Right lobe of liver (tissue), 6 donors: Measurements from ENCODE around the gene SMC1B. TPM values are rescaled to one million over a fixed set of nuclear protein-coding genes. Genes with fewer than 3 reads are reported as not detected.

Experiments
- ATAC-seq, 4 donors: fragments of 200-7000 bp; cut with Tn5 transposase; one replicate each; pipeline ENCODE4 v1.9.1; 2020; ENCODE audit warnings: mild to moderate bottlenecking in 4 of 4, moderate library complexity in 4 of 4
- DNase-seq, 3 donors: peaks; one replicate each; pipeline ENCODE4 v3.0.0-alpha.2; 2020
- H3K27ac ChIP-seq, 3 donors: fragments of 200-600 bp; one replicate each; pipeline ENCODE4 v1.8.0; 2022
- H3K27me3 ChIP-seq, 2 donors: fragments of 200-600 bp; one replicate each; pipeline ENCODE4 v1.8.0; 2022
- H3K36me3 ChIP-seq, 4 donors: fragments of 200-600 bp; sonication (generic) in 1 of 4; one replicate each; pipeline versions ENCODE4 v1.5.1 to v1.8.0; 2017 to 2022; ENCODE audit warnings: control low read depth in 1 of 4
- H3K4me1 ChIP-seq, 4 donors: fragments of 200-600 bp; sonication (generic) in 1 of 4; one replicate each; pipeline versions ENCODE4 v1.5.1 to v1.8.0; 2017 to 2022; ENCODE audit warnings: control low read depth in 1 of 4
- H3K4me3 ChIP-seq, 3 donors: fragments of 200-600 bp; one replicate each; pipeline ENCODE4 v1.8.0; 2022
- H3K9me3 ChIP-seq, 4 donors: fragments of 200-600 bp; sonication (generic) in 1 of 4; one replicate each; pipeline versions ENCODE4 v1.5.1 to v1.8.0; 2017 to 2022; ENCODE audit warnings: control low read depth in 1 of 4
- CTCF ChIP-seq, 4 donors: fragments of 200-600 bp in 3 of 4; fragments of 450-650 bp in 1 of 4; IDR thresholded peaks; one replicate each; pipeline versions ENCODE4 v1.5.1 to v1.8.0; 2016 to 2022; ENCODE audit warnings: antibody characterized with exemption in 4 of 4, mild to moderate bottlenecking in 2 of 4
- POLR2A ChIP-seq: fragments of 450-650 bp; IDR thresholded peaks from one replicate; pipeline ENCODE4 v1.6.1; 2017; ENCODE audit warnings: antibody characterized with exemption, mild to moderate bottlenecking
- WGBS: methylation state at CpG from one replicate; pipeline ENCODE4 v1.1.6; 2018; ENCODE audit warnings: low coverage, low lambda C conversion rate; ENCODE audit not compliant: insufficient coverage; ENCODE audit errors: missing lambda C conversion rate; 5-methylcytosine and 5-hydroxymethylcytosine counted together
- intact Hi-C, 2 donors: fragments of 100-400 bp; cut with DNase I; formaldehyde crosslinking; loops; one replicate each; pipeline versions ENCODE4 v1.11.2 to v1.14.1; 2022
- total RNA-seq, 6 experiments: library from RNA; depleted of rRNA in 2 of 6; stranded (reverse); fragments of >200 nt in 2 of 6; fragmentation: NEBNext Ultra II Directional in 3 of 6; extraction: Animal tissue kit (Norgen Biotek cat#: 25700) in 3 of 6; gene quantifications; one replicate each; pipeline versions ENCODE4 v1.1.0 to v1.2.4, GENCODE V29; 2016 to 2023
- donor health status: DM: no; HTN: yes; CAD: no.
- donor health status: DM: no; HTN: no; CAD: no.
- donor health status: DM: no; HTN: no; CAD: no.
- donor health status: DM: no; HTN: yes; CAD: no.
- donor health status: DM: no; HTN: yes; CAD: no.

The SMC1B gene
- total RNA-seq, 6 experiments from 2014 or later = not detected

- intact Hi-C loops = no loop called here
- Histone ChIP-seq H3K9me3 (no peaks in the 10 kb centered on the region), H3K4me3 (peak overlapping the region; percentile 89 to 95 (median 93)), H3K27me3 (no peaks in the 10 kb centered on the region), H3K36me3 (no peaks in the 10 kb centered on the region), H3K4me1 (peaks cover 0 to 11% (median 3%) of the 10 kb centered on the region in 4 donors), H3K27ac (peak overlapping the region; percentile 77 to 79 (median 79))
- no peak for ATAC-seq
- peak in 2 of 3 donors; percentile 45 to 66 for DNase-seq
- TF ChIP-seq CTCF (IDR thresholded peaks at IDR 0.05) (no peak), POLR2A (no peak)
- WGBS = 3% methylated on average over 16 of the region's 33 CpGs
These were observed 102.9 kb downstream of the SMC1B start for GRCh38 chr22:45310331-45310976.

GRCh38 chr22:45309422-45310227, 103.8 kb downstream of the SMC1B start, which contains the start of gene FAM118A:
Gene FAM118A (plus strand): TSS chr22:45309934. CDS start chr22:45322380, 12,446 bp downstream.
- Histone ChIP-seq H3K4me1 (peaks cover 0 to 11% (median 3%) of the 10 kb centered on the region in 4 donors), H3K4me3 (peak within 1 kb of the TSS; percentile 89 to 95 (median 93)), H3K27me3 (no peaks in the 10 kb centered on the region), H3K27ac (peak within 1 kb of the TSS; percentile 77 to 79 (median 79)), H3K9me3 (no peaks in the 10 kb centered on the region), H3K36me3 (no peaks in the 10 kb centered on the region)
- ATAC-seq = peak; percentile 93 to 97 (median 94)
- under 1% methylated on average over 13 of the region's 95 CpGs for WGBS
- TF ChIP-seq CTCF (IDR thresholded peaks at IDR 0.05) (peak in 1 of 4 donors; percentile 4), POLR2A (peak; percentile 81)
- peak; percentile 96 for DNase-seq
- intact Hi-C loops = no loop called here

- TF ChIP-seq POLR2A (no peak), CTCF (IDR thresholded peaks at IDR 0.05) (no peak)
- intact Hi-C loops = no loop called here
- H3K4me1 ChIP-seq = peaks cover 0 to 11% (median 3%) of the 10 kb centered on the region in 4 donors
- DNase-seq (no peak), ATAC-seq (no peak)
- H3K27me3 ChIP-seq = no peaks in the 10 kb centered on the region
- no peaks in the 10 kb centered on the region for H3K36me3 ChIP-seq
- H3K9me3 ChIP-seq = no peaks in the 10 kb centered on the region
- H3K4me3 ChIP-seq = peak overlapping the region; percentile 89 to 95 (median 93)
- H3K27ac ChIP-seq = peak overlapping the region; percentile 41 to 79 (median 62)
- WGBS = 61% methylated on average over 15 of the region's 25 CpGs
These were observed 104.4 kb downstream of the SMC1B start for GRCh38 chr22:45308957-45309421.

- Histone ChIP-seq H3K27ac (no peak overlapping the region), H3K9me3 (no peaks in the 10 kb centered on the region), H3K4me1 (peaks cover 0 to 11% (median 3%) of the 10 kb centered on the region in 4 donors), H3K36me3 (no peaks in the 10 kb centered on the region), H3K27me3 (no peaks in the 10 kb centered on the region), H3K4me3 (no peak overlapping the region)
- intact Hi-C loops = no loop called here
- DNase-seq (no peak), ATAC-seq (no peak)
- no peak for TF ChIP-seq POLR2A
- TF ChIP-seq CTCF (IDR thresholded peaks at IDR 0.05) = no peak
- WGBS = 70% methylated on average over 2 of the region's 6 CpGs
These were observed 104.9 kb downstream of the SMC1B start for GRCh38 chr22:45308391-45308956.
